Measurements from ENCODE around the gene KRT17. TPM values are rescaled to one million over a fixed set of nuclear protein-coding genes. Genes with fewer than 3 reads are reported as not detected.

Gene KRT17
- total and polyA plus RNA-seq, 9 of the 15 experiments (the other 6 are each of a cell fraction or from before 2014, with no cell fraction given), result 0.23 to 0.25 TPM; not detected in 7

- TF ChIP-seq E2F4 (CRISPR knock-in tag; IDR thresholded peaks at IDR 0.05; ENCODE audit: low read depth), result no peak
- TF ChIP-seq EP400 (IDR thresholded peaks at IDR 0.05), result 0 out of 2 replicates have a peak, but pooled peaks have one; percentile 39
- TF ChIP-seq SMAD4 (CRISPR knock-in tag; conservative IDR thresholded peaks at IDR 0.05), result no peak
- TF ChIP-seq PTTG1 (tag; IDR thresholded peaks at IDR 0.05; ENCODE audit: low read depth), result no peak
- no peak for TF ChIP-seq JUND (IDR thresholded peaks at IDR 0.05; ENCODE audit: borderline replicate concordance, low read depth, low read length)
- TF ChIP-seq JUND (tag; IDR thresholded peaks at IDR 0.05; ENCODE audit: borderline replicate concordance, low read depth, low read length), result peak; percentile 33; the same call in 1 of the 3 replicates
- TF ChIP-seq ZEB2 (IDR thresholded peaks at IDR 0.05), result no peak; the same call in 1 of the 2 replicates
- TF ChIP-seq ZNF75A (CRISPR knock-in tag; IDR thresholded peaks at IDR 0.05), result no peak
- TF ChIP-seq HIVEP1 (CRISPR knock-in tag; IDR thresholded peaks at IDR 0.05), result no peak
- no peak for TF ChIP-seq IRF1 (CRISPR knock-in tag; IDR thresholded peaks at IDR 0.05; ENCODE audit: borderline replicate concordance)
- TF ChIP-seq FOXK1 (CRISPR knock-in tag; IDR thresholded peaks at IDR 0.05; ENCODE audit: borderline replicate concordance), result no peak
- no peak for TF ChIP-seq FIP1L1 (IDR thresholded peaks at IDR 0.05; ENCODE audit: low read depth, low read length, poor library complexity, severe bottlenecking)
- TF ChIP-seq ATF7 (IDR thresholded peaks at IDR 0.05), result no peak
- no peak for TF ChIP-seq SMAD3 (CRISPR knock-in tag; conservative IDR thresholded peaks at IDR 0.05)
- TF ChIP-seq PTBP1 (IDR thresholded peaks at IDR 0.05; ENCODE audit: low read depth, low read length), result no peak
- no peak for TF ChIP-seq UBTF (IDR thresholded peaks at IDR 0.05; ENCODE audit: borderline replicate concordance in 1 of 2, low read depth in 2 of 2, low read length in 2 of 2)
- TF ChIP-seq SOX6 (IDR thresholded peaks at IDR 0.05), result 0 out of 2 replicates have a peak, but pooled peaks have one; percentile 11
- no peak for TF ChIP-seq PRMT5 (CRISPR knock-in tag; IDR thresholded peaks at IDR 0.05)
- no peak for TF ChIP-seq NFATC3 (IDR thresholded peaks at IDR 0.05)
- TF ChIP-seq PHB (CRISPR knock-in tag; IDR thresholded peaks at IDR 0.05), result no peak
- no peak for TF ChIP-seq SNRNP70 (optimal IDR thresholded peaks at IDR 0.05; ENCODE audit: low read depth, low read length)
- TF ChIP-seq KLF16 (IDR thresholded peaks at IDR 0.05), result 0 out of 2 replicates have a peak, but pooled peaks have one; percentile 30
- TF ChIP-seq ZBTB34 (CRISPR knock-in tag; IDR thresholded peaks at IDR 0.05), result no peak
- no peak for TF ChIP-seq CHCHD3 (CRISPR knock-in tag; IDR thresholded peaks at IDR 0.05)
- no peak for TF ChIP-seq ZNF224 (CRISPR knock-in tag; IDR thresholded peaks at IDR 0.05)
- no peak for TF ChIP-seq ZFPM2 (CRISPR knock-in tag; IDR thresholded peaks at IDR 0.05)
Observed at GRCh38 chr17:41666708-41667279, 42.4 kb upstream of the KRT17 start (continued).
